NCI-H1694 treated with DMSO at 0.1 percent for 48 hours (cell line): Measurements from ENCODE around the gene ANTXR1.

Experiments
- DNase-seq: peaks from one replicate; lab custom pipeline; 2025; lab: John Stamatoyannopoulos, UW

ANTXR1 gene

DNA sequence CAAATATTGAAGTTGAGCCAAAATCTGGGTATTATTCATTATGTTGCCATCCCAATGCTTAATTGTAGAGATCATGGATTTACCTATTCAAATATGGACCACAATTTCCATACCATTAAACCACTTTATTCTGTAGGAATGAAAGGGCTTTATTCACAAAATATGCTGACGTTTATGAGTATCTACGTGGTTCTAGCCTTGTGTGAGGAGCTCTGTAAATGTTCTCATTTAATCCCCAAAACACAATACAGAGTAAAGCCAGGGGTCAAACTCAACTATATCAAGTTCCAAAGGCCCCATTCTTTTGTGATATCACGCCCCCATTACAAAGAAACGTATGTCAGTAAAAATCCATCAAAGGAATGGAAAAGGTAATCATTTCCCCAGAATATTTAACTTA lies 61.9 kb downstream of the ANTXR1 start:
- DNase-seq, result no peak

- no peak for DNase-seq
These were observed 62.5 kb downstream of the ANTXR1 start for GRCh38 chr2:69075486-69075885.

DNA sequence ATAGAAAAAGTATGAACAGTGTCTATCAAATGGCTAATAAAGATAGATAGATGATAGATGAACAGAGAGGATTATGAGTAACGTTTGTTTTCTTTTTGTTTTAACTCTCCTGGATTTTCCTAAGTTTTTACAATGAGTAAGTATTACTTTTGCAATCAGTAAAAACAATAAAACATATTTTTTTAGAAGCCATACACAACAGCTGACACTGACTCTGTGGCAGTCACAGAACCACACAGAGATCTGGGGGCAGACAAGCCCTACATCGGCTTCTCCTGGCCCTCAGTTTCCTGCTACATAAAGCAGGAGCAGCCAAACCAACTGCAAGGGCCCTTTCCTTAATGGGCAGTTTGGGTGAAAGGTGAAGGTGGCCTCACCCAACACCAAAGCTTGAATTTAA lies 63.6 kb downstream of the ANTXR1 start:
- DNase-seq, result no peak

- no peak for DNase-seq
These were observed 64.4 kb downstream of the ANTXR1 start for GRCh38 chr2:69077252-69077950.

- DNase-seq, result no peak
These were observed 67.1 kb downstream of the ANTXR1 start for GRCh38 chr2:69080071-69080470.

DNA sequence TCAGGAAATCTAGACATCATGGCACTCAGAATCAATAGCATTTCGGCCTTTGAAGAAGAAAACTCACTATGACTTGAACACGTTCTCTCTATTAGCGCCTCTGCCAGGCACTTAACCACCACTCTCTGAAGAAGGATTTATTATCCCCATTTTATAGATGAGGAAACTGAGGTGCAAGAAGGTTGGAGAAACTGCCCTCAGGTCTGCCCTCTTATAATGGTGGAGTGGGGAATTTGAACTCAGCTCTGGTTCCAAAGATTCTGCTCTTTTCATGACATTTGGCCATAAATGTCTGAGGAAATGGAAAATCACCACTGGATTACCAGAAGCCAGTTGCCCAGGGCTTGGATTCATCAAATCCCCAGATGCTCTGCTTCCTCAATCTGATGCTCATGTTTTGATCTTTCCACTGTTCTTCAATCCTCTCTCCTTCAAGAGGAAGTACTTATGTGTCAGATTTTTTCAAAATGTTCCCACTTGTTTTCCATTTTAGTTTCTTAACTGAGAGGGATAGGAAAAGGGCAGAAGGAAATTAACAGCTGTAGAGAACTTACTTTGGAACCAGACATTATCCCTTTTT lies 68.1 kb downstream of the ANTXR1 start:
- DNase-seq, result no peak

DNA sequence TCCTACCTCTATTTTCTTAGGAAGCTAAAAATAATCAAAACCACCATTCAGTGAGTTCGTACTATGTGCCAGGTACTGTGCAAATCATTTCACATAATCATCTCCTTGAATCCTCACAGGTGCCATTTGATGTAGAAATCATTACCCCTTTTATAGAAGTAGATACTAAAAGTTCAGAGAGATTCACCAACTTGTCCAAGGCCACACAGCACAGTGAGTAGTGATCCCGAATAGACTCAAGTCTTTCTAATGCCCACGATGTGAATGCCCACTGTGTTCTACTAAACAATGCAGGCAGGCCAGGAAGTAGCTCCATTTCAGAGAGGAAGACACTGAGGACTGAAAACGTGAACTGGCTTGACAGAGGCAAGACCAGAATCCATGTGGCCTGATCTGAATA lies 68.8 kb downstream of the ANTXR1 start:
- no peak for DNase-seq

- DNase-seq, result no peak
These were observed 69.5 kb downstream of the ANTXR1 start for GRCh38 chr2:69082430-69082997.

GRCh38 chr2:69083235-69083748 lies 70.3 kb downstream of the ANTXR1 start:
- DNase-seq, result no peak

- DNase-seq, result no peak
These were observed 71.5 kb downstream of the ANTXR1 start for GRCh38 chr2:69084492-69084891.

- no peak for DNase-seq
These were observed 73.5 kb downstream of the ANTXR1 start for GRCh38 chr2:69086466-69086865.

DNA sequence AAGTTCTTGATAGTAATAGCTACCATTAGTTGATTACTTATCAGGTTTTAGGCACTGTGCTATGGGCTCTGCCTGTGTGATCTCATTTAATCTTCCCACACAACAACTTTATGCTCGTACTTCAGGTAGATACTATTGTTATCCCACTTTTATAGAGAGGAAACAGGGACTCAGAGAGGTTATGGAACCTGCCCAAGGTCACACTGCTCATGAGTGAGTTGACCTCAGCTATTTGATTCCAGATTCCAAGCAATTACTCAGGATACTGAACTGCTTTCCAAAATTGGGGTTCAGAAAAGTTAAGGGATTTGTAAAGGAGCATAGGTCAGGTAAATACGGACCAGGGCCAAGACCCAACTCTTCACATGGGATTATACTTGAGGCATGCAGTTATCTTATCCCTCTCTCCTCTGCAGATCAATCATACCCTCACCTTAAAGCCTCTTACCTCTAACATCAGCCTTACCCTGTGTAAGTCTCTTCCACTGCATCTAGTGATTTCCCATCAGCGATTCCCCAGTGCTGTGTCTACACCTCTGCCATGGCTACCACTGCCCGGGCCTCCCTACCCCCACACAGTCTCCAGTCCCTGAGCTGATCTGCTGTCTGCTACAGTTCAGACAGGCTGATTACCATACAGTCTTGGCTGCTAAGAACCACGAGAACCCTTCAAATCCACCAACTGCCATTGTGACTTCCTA lies 74.4 kb downstream of the ANTXR1 start:
- no peak for DNase-seq

- DNase-seq, result no peak
These were observed 74.9 kb downstream of the ANTXR1 start for GRCh38 chr2:69087912-69088240.

DNA sequence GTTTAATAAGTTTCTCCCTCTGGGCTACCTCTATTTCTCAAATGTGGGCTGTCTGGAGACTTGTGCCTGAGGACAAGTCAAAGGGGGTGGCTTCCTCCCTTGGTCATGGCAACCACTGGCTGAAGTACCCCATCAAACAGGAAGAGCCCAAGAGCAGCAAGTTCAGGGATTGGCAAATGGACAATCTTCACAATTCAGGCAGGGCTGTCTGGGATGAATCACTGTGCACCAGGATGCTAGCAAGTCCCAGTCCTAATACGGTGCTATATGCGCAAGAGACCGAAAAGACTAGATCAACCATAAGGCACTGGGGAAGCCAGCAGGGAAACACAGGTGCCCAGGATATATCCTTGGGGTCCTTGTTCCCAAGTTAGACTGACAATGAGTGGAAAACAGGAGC lies 75.5 kb downstream of the ANTXR1 start:
- DNase-seq, result no peak

DNA sequence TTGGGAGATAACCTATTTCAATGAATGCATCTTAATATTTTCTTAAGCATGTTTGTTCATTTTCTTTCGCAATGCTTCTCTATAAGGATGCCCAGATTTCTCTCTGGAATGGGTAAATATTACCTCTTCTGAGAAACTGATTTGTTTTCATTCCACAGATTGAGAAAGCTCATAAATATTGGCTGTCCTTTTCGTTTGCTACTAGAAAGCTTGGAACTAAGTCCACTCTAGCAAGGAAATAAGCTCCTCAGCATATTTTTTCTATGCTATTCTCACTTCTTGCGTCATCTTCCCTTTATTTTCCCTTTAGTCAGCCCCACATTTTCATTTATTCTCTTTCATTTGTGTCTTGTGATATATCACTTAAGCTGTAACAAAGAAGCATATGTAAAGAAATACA lies 76.3 kb downstream of the ANTXR1 start:
- no peak for DNase-seq

DNA sequence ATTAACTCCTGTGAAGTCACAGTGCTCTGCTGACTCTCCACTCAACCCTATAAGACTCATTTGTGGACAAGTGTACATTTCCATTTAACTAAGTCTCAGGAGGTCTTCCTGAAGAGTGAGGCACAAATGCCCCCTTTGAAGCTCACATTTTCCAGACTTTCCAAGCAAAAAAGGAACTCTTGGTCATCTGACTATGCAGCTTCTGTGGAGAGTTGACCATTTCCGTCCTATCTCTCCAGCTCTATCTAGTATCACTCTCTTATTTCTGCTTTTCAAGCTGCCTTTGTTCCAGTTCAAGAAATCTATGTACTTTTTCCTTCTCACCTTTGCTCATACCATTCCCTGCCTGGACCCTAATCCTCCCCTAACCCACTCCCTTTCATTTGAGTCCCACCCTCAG lies 77.0 kb downstream of the ANTXR1 start:
- no peak for DNase-seq

- no peak for DNase-seq
These were observed 77.8 kb downstream of the ANTXR1 start for GRCh38 chr2:69090820-69091219.

GRCh38 chr2:69092857-69093256 lies 79.9 kb downstream of the ANTXR1 start:
- no peak for DNase-seq

DNA sequence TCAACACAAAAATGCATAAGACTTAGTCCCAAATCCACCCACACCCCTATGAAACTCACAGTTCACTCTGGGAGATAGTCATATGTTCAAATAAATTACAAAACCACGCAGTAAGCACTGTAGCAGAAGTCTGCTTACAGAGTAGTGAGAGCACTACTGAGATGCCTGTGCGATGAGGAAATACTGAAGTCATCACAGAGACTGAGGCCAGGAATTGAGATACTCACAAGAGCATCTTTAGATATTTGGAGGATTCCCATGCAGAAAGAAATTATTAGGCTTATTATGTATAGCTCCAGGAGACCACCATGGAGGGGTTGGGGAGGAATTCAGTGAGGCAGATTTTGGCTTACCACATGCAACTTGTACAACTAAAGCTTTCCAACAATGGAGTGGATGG lies 82.3 kb downstream of the ANTXR1 start:
- no peak for DNase-seq

- no peak for DNase-seq
These were observed 83.5 kb downstream of the ANTXR1 start for GRCh38 chr2:69096326-69097095.

DNA sequence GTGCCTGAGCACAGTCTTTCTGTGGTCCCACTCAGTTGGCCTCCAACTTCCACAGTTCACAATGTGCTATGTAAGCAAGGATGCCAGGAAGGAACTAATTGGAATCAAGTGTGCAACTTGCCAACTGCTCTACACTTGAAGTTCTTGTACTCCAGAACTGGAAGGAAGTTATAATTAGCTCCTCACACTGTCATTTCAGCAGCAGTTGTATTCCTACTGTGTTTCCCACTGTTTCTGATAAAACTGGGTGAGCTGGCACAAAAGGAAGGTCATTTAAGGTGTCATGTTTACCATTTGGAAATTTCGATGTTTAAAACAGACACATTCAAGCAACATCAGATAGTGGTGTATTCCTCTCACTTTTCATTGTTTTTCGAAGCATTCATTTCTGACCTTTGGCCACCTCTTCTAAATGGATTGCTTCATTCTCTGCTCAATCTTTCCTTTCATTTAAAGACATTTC lies 84.2 kb downstream of the ANTXR1 start:
- DNase-seq, result no peak
